WTC11 (cell line): ENCODE results near the gene MRAP. TPM values are rescaled to one million over a fixed set of nuclear protein-coding genes. Genes with fewer than 3 reads are reported as not detected.

Experiments used
- ATAC-seq: fragments of 200-7000 bp; cut with Tn5 transposase; 2 replicates; pipeline ENCODE4 v1.10.0; 2021; ENCODE audit warnings: mild to moderate bottlenecking, moderate library complexity
- CTCF ChIA-PET: fragments of 300-600 bp; sonication (Branson Sonifier 250); formaldehyde crosslinking; loops from one replicate; lab custom pipeline; 2021; ENCODE audit warnings: antibody characterized with exemption; lab: Charles Lee
- POLR2A ChIA-PET: fragments of 350-600 bp; sonication (Branson Sonifier 250); formaldehyde crosslinking; loops from one replicate; lab custom pipeline; 2021; ENCODE audit warnings: antibody characterized with exemption; lab: Charles Lee
- DNase-seq: peaks from one replicate; pipeline ENCODE4 v3.0.0; 2021; ENCODE audit warnings: low spot score
- H3K27ac Mint-ChIP-seq: 2 replicates; pipeline ENCODE4 v1.8.0; 2021; ENCODE audit warnings: mixed read lengths
- H3K27me3 Mint-ChIP-seq: 2 replicates; pipeline ENCODE4 v1.8.0; 2021; ENCODE audit warnings: low read depth, mild to moderate bottlenecking, moderate library complexity, mixed read lengths
- H3K36me3 Mint-ChIP-seq: 2 replicates; pipeline ENCODE4 v1.8.0; 2021; ENCODE audit warnings: mixed read lengths
- H3K4me1 Mint-ChIP-seq: 2 replicates; pipeline ENCODE4 v1.8.0; 2022; ENCODE audit warnings: mixed read lengths
- H3K4me3 Mint-ChIP-seq: 2 replicates; pipeline ENCODE4 v1.8.0; 2021; ENCODE audit warnings: mild to moderate bottlenecking, moderate library complexity, mixed read lengths
- H3K9me3 Mint-ChIP-seq: 2 replicates; pipeline ENCODE4 v1.8.0; 2021; ENCODE audit warnings: mixed read lengths
- ATF6 ChIP-seq: sonication (generic); formaldehyde crosslinking; IDR thresholded peaks from 2 replicates; pipeline ENCODE4 v1.8.1; 2023; ENCODE audit warnings: mild to moderate bottlenecking, missing genetic modification reagents
- CREB1 ChIP-seq: sonication (generic); formaldehyde crosslinking; IDR thresholded peaks from 2 replicates; pipeline ENCODE4 v1.8.0; 2023; ENCODE audit warnings: mild to moderate bottlenecking, missing genetic modification reagents
- EMX1 ChIP-seq: fragments of 250-450 bp; sonication (Bioruptor Pico); IDR thresholded peaks from 2 replicates; pipeline ENCODE4 v1.8.0; 2021; ENCODE audit warnings: mild to moderate bottlenecking
- ESRRA ChIP-seq: sonication (generic); formaldehyde crosslinking; IDR thresholded peaks from 2 replicates; pipeline ENCODE4 v1.8.1; 2022; ENCODE audit warnings: mild to moderate bottlenecking, missing genetic modification reagents, borderline replicate concordance
- FOXJ3 ChIP-seq: sonication (generic); formaldehyde crosslinking; IDR thresholded peaks from 2 replicates; pipeline ENCODE4 v1.9.0; 2021; ENCODE audit warnings: missing genetic modification reagents, mild to moderate bottlenecking, borderline replicate concordance
- FOXK1 ChIP-seq: sonication (generic); formaldehyde crosslinking; IDR thresholded peaks from 2 replicates; pipeline ENCODE4 v1.8.0; 2022; ENCODE audit warnings: mild to moderate bottlenecking, moderate library complexity, missing genetic modification reagents
- HMGXB4 ChIP-seq: sonication (generic); formaldehyde crosslinking; IDR thresholded peaks from 2 replicates; pipeline ENCODE4 v1.8.1; 2023; ENCODE audit warnings: mild to moderate bottlenecking, moderate library complexity, missing genetic modification reagents
- JAZF1 ChIP-seq: fragments of 250-450 bp; sonication (Bioruptor Pico); IDR thresholded peaks from 2 replicates; pipeline ENCODE4 v1.9.0; 2021; ENCODE audit warnings: moderate library complexity, mild to moderate bottlenecking, inconsistent platforms
- NFATC4 ChIP-seq: fragments of 250-450 bp; sonication (Bioruptor Pico); IDR thresholded peaks from 2 replicates; pipeline ENCODE4 v1.9.0; 2021; ENCODE audit warnings: mild to moderate bottlenecking
- NR3C1 ChIP-seq: sonication (generic); formaldehyde crosslinking; conservative IDR thresholded peaks from 2 replicates; pipeline ENCODE4 v1.8.1; 2023; ENCODE audit warnings: low read depth, mild to moderate bottlenecking, missing genetic modification reagents
- SMAD3 ChIP-seq: sonication (generic); formaldehyde crosslinking; IDR thresholded peaks from 2 replicates; pipeline ENCODE4 v1.8.0; 2022; ENCODE audit warnings: missing genetic modification reagents, mild to moderate bottlenecking, borderline replicate concordance
- SMAD4 ChIP-seq: sonication (generic); formaldehyde crosslinking; IDR thresholded peaks from 2 replicates; pipeline ENCODE4 v1.8.0; 2022; ENCODE audit warnings: mild to moderate bottlenecking, missing genetic modification reagents
- ZBTB21 ChIP-seq: sonication (generic); formaldehyde crosslinking; IDR thresholded peaks from 2 replicates; pipeline ENCODE4 v1.8.1; 2023; ENCODE audit warnings: mild to moderate bottlenecking, missing genetic modification reagents, borderline replicate concordance
- ZBTB43 ChIP-seq: sonication (generic); formaldehyde crosslinking; IDR thresholded peaks from 2 replicates; pipeline ENCODE4 v1.8.1; 2023; ENCODE audit warnings: mild to moderate bottlenecking, missing genetic modification reagents
- ZNF219 ChIP-seq: sonication (generic); formaldehyde crosslinking; IDR thresholded peaks from 2 replicates; pipeline ENCODE4 v1.8.0; 2023; ENCODE audit warnings: missing genetic modification reagents, mild to moderate bottlenecking, borderline replicate concordance
- ZNF281 ChIP-seq: sonication (generic); formaldehyde crosslinking; IDR thresholded peaks from 2 replicates; pipeline ENCODE4 v1.8.0; 2023; ENCODE audit warnings: mild to moderate bottlenecking, missing genetic modification reagents
- ZNF416 ChIP-seq: fragments of 250-450 bp; sonication (Bioruptor Pico); IDR thresholded peaks from 2 replicates; pipeline ENCODE4 v1.9.0; 2021; ENCODE audit warnings: mild to moderate bottlenecking, inconsistent platforms
- ZNF425 ChIP-seq: fragments of 250-450 bp; sonication (Bioruptor Pico); conservative IDR thresholded peaks from 2 replicates; pipeline ENCODE4 v1.9.0; 2021; ENCODE audit warnings: mild to moderate bottlenecking
- total RNA-seq: library from RNA; stranded (reverse); gene quantifications from 3 replicates; pipeline ENCODE4 v1.2.3, GENCODE V29; 2021

Gene MRAP
- total RNA-seq, 1 experiment from 2014 or later, result not detected

GRCh38 chr21:32249511-32250280, 49.0 kb upstream of the MRAP start (continued):
- TF ChIP-seq ZNF281, result no peak
- TF ChIP-seq EMX1, result no peak
- TF ChIP-seq ZNF219 (CRISPR knock-in tag), result no peak
- TF ChIP-seq FOXK1, result no peak
- no peak for TF ChIP-seq HMGXB4

GRCh38 chr21:32252136-32252535, 46.5 kb upstream of the MRAP start:
- TF ChIP-seq SMAD4 (CRISPR knock-in tag), result no peak
- TF ChIP-seq NFATC4 (CRISPR knock-in tag), result no peak
- no peak for TF ChIP-seq ESRRA (CRISPR knock-in tag)
- TF ChIP-seq NR3C1 (CRISPR knock-in tag), result no peak
- TF ChIP-seq CREB1 (CRISPR knock-in tag), result no peak
- TF ChIP-seq ZNF425 (CRISPR knock-in tag), result no peak
- TF ChIP-seq JAZF1 (CRISPR knock-in tag), result no peak
- no peaks in the 10 kb centered on the region for H3K36me3 Mint-ChIP-seq
- H3K27me3 Mint-ChIP-seq, result no peaks in the 10 kb centered on the region; the same call in 1 of the 2 replicates
- H3K9me3 Mint-ChIP-seq, result peaks cover 8% of the 10 kb centered on the region; the same call in 1 of the 2 replicates
- ATAC-seq (no peak), DNase-seq (no peak)
- ChIA-PET POLR2A (no interaction called here), CTCF (no interaction called here)
- H3K4me3 Mint-ChIP-seq, result no peak overlapping the region
- peaks cover 10% of the 10 kb centered on the region; the same call in 1 of the 2 replicates for H3K4me1 Mint-ChIP-seq
- H3K27ac Mint-ChIP-seq, result no peak overlapping the region

- CTCF ChIA-PET, result no interaction called here
- peaks cover 15% of the 10 kb centered on the region for H3K4me1 Mint-ChIP-seq
- no peak overlapping the region for H3K4me3 Mint-ChIP-seq
- H3K9me3 Mint-ChIP-seq, result peaks cover 8% of the 10 kb centered on the region; the same call in 1 of the 2 replicates
- no peak overlapping the region for H3K27ac Mint-ChIP-seq
- DNase-seq (no peak), ATAC-seq (no peak)
- H3K27me3 Mint-ChIP-seq, result no peaks in the 10 kb centered on the region; the same call in 1 of the 2 replicates
- H3K36me3 Mint-ChIP-seq, result no peaks in the 10 kb centered on the region
- POLR2A ChIA-PET, result interaction anchor here (0.6 kb wide), 1 partner anchor 157 kb away, joined by 9 read pairs; no protein-coding TSS in a partner anchor
- no peak for TF ChIP-seq JAZF1 (CRISPR knock-in tag)
- TF ChIP-seq ZNF425 (CRISPR knock-in tag), result no peak
- no peak for TF ChIP-seq ATF6 (CRISPR knock-in tag)
- TF ChIP-seq ZBTB43, result no peak
- TF ChIP-seq FOXJ3 (CRISPR knock-in tag), result no peak
- no peak for TF ChIP-seq ZBTB21 (CRISPR knock-in tag)
- TF ChIP-seq ZNF416 (CRISPR knock-in tag), result no peak
- no peak for TF ChIP-seq SMAD3 (CRISPR knock-in tag)
Measured at GRCh38 chr21:32253215-32253641, 45.4 kb upstream of the MRAP start.
